Measurements from ENCODE around the gene ZNF575. TPM values are rescaled to one million over a fixed set of nuclear protein-coding genes. Genes with fewer than 3 reads are reported as not detected.

The ZNF575 gene, protein sequence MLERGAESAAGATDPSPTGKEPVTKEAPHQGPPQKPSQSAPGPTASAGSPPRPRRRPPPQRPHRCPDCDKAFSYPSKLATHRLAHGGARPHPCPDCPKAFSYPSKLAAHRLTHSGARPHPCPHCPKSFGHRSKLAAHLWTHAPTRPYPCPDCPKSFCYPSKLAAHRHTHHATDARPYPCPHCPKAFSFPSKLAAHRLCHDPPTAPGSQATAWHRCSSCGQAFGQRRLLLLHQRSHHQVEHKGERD
- total RNA-seq: 1.5 TPM
- long read RNA-seq, partial matches to known transcripts: 0 of 3 reads
- long read RNA-seq, other reads (novel, unspliced or antisense): 1 of 3 reads

DNA sequence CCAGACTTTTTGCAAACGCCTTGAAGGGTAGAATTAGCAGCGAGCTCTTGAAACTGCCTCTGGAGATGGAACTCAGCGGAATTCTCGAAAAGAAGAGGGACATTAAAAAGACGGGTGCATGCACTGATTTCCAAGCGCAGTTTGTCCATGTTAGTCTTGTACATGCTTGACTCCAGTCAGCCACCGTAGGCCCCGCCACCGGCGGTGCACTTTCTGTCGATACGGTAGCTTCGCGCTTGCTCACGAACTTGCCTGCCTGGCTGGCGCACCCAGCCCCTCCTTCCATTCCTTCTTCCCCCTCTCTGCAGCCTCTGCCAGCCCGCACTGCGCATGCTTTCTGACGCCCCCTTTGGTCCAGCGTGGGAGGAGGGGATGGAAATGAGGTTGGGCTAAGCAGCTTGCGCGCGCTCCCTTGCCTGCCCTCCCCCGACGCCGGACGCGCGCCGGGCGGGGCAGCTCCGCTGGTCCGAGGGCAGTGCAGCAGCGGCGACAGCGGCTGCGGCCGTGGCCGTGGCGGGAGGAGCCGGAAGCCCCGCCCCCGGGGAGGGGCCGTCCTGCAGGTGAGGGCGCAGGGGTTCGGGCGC is at the start of gene ZNF575:
TSS of gene ZNF575 (plus strand) at position 227 of the 584 bp plus-strand sequence. CDS start 1,235 bp downstream, outside the sequence.
- intact Hi-C loops (cut with DNase I): no loop called here
- DNase-seq: peak; percentile 94
- peak; percentile 83 for ATAC-seq (ENCODE audit: poor library complexity)

DNA sequence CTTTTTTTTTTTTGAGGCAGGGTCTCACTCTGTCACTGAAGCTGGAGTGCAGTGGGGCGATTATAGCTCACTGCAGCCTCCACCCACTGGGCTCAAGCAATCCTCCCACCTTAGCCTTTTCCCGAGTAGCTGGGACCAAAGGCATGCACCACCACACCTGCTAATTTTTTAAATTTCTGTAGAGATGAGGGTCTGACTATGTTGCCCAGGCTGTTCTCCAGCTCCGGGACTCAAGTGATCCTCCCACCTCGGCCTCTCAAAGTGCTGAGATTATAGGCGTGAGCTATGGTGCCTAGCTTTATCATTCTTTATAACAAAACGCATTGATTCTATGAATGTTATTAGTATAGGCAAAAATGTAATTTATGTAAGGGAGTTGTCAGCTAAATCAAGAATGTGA is 49.7 kb upstream of the ZNF575 start:
- DNase-seq (no peak), ATAC-seq (ENCODE audit: poor library complexity) (no peak)
- intact Hi-C loops (cut with DNase I): no loop called here

DNA sequence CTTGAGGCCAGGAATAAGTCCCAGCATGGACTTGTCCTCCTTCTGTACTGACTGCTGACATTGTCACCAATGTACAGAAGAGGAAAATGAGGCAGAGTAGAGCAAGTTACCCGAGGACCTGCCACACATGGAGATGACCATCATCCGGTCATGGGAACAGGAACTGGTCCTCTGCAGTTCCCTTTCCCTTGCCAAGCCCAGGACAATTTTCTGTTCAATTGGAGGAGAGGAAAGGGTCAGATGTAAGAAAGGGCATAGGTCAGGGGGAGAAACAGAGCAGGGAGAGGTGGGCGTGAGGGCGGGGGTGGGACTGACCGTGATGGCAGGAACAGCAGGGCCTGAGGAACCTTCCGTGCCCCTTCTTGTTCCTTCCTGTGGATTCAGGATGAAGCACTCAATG is 47.0 kb upstream of the ZNF575 start:
- intact Hi-C loops (cut with DNase I): no loop called here
- ATAC-seq (ENCODE audit: poor library complexity) (no peak), DNase-seq (no peak)

DNA sequence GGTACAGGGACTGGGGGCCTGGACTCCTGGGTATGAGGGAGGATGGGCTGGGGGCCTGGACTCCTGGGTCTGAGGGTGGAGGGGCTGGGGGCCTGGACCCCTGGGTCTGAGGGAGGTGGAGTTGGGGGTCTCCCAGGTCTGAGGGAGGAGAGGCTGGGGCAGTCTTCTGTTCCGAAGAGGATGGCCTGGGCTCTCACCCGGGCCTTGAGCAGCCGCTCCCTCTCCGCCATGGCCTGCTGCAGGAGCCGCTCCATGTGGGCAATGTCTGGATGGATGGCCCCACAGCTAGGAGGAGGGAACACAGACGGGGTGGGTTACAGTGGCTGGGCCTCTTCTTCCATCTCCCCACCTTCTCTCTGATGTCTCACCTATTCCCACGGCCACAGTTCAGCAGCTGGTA is 46.6 kb upstream of the ZNF575 start:
- DNase-seq (no peak), ATAC-seq (ENCODE audit: poor library complexity) (no peak)
- intact Hi-C loops (cut with DNase I): no loop called here

DNA sequence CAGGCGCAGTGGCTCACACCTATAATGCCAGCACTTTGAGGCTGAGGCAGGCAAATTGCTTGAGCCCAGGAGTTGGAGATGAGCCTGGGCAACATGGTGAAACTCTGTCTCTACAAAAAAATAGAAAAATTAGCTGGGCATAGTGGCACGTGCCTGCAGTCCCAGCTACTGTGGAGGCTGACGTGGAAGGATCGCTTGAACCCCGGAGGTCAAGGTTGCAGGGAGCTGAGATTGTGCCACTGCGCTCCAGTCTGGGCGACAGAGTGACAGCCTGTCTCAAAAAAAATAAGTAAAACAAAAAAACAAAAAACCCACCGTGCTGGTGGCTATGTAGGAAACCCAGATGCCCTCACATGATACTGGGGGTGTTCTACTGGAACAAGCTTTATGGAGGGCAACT is 44.8 kb upstream of the ZNF575 start:
- ATAC-seq (ENCODE audit: poor library complexity) (no peak), DNase-seq (no peak)
- intact Hi-C loops (cut with DNase I): no loop called here

DNA sequence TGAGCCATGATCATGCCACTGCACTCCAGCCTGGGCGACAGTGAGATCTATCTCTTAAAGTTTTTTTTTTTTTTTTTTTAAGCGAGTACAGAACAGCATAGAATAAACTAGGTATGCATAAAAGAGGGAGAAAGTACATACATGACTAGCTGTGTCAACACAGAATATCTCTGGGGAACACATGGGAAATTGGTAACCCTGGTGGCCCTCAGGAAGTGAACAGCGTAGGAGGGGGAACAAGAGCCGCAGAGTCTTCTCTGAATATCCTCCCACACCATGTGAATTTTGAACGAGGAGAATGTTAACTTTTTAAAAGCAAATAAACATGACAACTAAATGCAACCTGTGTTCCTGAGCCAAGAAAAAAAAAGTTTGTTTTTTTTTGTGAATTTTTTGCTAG is 43.7 kb upstream of the ZNF575 start:
- DNase-seq: no peak
- intact Hi-C loops (cut with DNase I): no loop called here
- ATAC-seq (ENCODE audit: poor library complexity): no peak

DNA sequence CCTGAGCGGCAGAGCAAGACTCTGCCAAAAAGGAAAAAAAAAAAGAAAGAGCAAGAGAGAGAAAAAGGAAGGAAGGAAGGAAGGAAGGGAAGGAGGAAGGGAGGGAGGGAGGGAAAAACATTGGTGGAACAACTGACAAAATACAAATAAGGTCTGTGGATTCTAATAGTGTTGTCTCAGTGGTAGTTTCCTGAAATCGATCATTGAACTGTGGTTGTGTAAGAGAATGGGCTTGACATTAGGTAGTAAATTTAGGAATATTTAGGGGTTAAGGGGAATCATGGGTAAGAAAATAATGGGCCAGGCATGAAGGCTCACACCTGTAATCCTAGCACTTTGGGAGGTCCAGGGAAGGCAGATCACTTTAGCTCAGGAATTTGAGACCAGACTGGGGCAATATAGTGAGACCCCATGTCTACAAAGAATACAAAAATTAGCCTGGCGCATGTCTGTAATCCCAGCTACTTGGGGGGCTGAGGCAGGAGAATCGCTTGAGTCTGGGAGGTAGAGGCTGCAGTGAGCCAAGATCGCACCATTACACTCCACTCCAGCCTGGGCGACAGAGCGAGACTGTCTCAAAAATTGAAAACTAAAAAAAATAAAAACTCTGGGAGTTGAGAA is 42.9 kb upstream of the ZNF575 start:
- intact Hi-C loops (cut with DNase I): no loop called here
- DNase-seq: no peak
- ATAC-seq (ENCODE audit: poor library complexity): no peak

DNA sequence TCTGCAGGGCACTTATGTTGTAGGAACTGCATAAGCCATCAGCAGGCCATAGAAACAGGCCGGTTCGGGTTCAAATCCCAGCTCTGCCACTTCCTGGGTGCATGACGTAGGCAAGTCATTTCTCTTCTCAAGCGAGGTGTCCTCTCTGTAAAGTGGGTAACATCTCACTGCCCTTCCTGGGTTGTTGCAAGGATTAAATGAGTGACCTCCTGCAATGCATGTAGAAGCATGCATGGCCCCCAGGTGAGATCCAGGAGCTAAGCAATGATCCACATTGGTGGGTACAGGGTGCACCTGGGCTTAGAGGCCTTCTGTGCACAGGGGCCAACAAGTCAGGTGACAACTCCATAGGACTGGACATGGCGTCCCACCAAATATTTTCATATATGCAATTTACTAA is 42.2 kb upstream of the ZNF575 start:
- DNase-seq (no peak), ATAC-seq (ENCODE audit: poor library complexity) (no peak)
- intact Hi-C loops (cut with DNase I): no loop called here

DNA sequence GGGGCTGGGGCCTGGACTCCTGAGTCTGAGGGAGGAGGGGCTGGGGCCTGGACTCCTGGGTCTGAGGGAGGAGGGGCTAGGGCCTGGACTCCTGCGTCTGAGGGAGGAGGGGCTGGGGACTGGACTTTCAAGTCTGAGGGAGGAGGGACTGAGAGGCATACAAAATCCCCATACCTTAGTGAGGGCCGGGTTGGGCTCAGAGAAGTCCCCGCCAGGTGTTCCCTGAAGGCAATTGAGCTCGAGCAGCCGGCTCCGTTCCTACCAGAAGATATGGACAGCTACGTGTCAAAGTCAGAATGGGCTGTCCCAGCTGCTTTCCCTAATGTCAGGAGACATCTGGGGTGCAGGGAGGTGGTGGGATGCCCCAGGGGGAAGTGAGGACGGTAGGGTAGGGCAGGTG is 37.9 kb upstream of the ZNF575 start:
- intact Hi-C loops (cut with DNase I): no loop called here
- no peak for DNase-seq
- no peak for ATAC-seq (ENCODE audit: poor library complexity)

DNA sequence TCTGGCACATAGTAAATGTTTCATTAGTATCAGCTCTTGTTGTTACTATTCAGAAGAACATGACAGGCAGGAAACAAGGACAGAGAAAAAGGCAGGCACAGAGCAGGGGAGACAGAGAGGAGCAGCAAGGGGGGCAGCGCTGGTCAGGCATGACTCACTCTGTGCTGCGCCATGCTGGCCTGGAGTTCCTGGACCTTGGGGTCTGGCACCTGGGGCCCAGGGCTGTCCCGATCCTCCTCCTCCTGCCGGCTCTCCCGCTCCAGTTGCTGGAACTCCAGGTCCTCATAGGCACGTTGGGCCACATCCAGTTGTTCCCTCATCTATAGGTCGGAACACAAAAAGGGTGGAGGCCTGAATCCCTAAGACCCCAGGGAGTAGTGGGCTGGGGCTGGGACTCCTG is 36.0 kb upstream of the ZNF575 start:
- DNase-seq (no peak), ATAC-seq (ENCODE audit: poor library complexity) (no peak)
- intact Hi-C loops (cut with DNase I): no loop called here

DNA sequence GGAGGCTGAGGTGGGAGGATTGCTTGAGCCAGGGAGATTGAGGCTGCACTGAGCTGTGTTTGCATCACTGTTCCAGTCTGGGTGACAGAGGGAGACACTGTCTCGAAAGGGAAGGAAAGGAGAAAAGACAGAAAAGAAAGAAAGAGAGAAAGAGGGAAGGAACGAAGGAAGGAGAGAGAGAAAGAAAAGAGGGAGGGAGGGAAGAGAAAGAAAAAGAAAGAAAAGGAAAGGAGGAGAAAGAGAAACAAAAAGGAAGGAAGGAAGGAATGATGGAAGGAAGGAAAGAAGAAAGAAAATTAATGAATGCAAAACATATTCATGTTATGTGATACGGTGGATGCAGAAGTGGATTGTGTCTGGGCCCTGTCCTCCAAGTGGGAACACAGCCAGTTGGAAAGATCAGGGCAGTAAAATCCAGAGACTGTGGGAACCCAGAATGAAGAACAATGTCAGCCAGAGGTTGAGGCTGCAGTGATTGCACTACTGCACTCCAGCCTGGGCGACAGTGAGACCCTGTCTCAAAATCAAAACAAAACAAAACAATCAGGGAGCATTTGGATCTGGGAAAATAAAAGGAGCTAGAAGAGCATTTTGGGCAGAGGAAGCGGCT is 34.6 kb upstream of the ZNF575 start:
- intact Hi-C loops (cut with DNase I): no loop called here
- ATAC-seq (ENCODE audit: poor library complexity) (peak; percentile 77), DNase-seq (no peak)

DNA sequence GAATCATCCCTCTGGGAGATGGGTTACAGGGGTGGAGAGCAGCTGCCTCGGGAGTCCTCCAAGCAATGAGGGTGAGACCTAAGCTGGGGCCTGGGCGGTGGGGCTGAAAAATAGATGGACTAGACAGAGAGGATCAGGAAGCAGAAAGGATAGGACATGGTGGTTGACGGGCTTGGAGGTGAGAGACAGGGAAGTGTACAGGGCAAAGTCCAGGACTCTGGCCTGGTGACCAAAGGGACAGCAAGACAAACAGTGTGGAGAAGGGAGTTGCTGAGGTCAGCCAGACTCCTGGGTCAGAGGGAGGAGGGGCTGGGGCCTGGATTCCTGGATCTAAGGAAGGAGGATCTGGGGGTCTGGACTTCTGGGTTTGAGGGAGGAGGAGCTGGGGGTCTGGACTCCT is 33.9 kb upstream of the ZNF575 start:
- ATAC-seq (ENCODE audit: poor library complexity): no peak
- intact Hi-C loops (cut with DNase I): no loop called here
- no peak for DNase-seq

DNA sequence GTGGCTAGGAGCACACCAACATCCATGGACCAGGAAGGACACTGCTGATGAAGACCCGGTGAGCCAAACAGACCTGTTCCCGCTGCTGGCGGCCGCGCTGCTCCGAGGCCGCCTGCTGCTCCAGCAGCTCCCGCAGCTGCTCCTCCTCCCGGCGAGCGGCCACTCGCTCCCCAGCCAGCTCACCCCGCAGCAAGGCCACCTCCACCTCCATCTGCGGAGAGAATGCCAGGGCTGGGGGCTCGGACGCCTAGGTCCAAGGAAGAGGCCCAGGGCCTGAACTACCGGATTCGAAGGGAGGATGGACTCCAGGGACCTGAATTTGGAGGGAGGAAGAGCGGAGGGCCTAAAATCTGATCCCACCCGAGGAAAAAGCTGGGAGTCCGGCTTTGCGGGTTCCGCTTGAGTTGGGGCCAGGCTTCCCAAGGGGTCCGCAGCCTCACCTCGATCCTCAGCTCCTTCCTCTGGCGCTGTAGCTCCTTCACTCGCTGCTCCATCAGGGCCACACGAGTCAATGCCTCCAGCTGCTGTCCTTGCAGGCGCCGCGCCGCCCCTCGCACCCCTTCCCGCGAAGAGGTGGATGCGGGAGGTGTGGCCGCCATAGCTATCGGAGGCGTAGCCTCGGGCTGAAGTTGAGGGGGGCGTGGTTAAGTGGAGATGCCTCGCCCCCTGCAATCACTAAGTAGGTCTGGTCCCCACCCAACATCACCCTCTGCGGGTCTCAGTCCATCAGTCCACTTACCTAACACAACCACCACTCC is 31.1 kb upstream of the ZNF575 start:
- DNase-seq: no peak
- no peak for ATAC-seq (ENCODE audit: poor library complexity)
- intact Hi-C loops (cut with DNase I): loop anchor here (5.0 kb wide), 1 partner anchor 40 kb away; no protein-coding TSS in a partner anchor

DNA sequence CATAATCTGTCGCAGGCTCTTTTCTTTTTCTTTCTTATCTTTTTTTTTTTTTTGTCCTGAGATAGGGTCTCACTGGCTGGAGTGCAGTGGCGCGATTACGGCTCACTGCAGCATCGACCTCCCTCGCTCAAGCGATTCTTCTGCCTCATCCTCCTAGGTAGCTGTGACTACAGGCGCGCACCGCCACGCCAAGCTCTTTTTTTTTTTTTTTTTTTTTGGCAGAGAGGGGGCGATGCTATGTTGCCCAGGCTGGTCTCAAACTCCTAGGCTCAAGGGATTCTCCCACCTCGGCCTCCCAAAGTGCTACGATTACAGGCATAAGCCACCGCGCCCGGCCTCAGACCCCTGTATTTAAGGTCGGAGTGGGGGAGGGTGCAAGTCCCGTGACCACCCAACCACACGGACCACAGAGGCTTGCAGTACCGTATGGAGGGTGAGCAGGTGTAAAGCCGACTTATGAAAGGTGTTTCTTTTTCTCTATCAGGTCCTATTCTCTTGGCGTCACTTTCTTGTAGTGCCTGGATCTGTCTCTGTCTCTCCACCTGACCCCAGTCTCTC is 30.5 kb upstream of the ZNF575 start:
- no peak for ATAC-seq (ENCODE audit: poor library complexity)
- no peak for DNase-seq
- intact Hi-C loops (cut with DNase I): loop anchor here (5.0 kb wide), 1 partner anchor 40 kb away; no protein-coding TSS in a partner anchor

DNA sequence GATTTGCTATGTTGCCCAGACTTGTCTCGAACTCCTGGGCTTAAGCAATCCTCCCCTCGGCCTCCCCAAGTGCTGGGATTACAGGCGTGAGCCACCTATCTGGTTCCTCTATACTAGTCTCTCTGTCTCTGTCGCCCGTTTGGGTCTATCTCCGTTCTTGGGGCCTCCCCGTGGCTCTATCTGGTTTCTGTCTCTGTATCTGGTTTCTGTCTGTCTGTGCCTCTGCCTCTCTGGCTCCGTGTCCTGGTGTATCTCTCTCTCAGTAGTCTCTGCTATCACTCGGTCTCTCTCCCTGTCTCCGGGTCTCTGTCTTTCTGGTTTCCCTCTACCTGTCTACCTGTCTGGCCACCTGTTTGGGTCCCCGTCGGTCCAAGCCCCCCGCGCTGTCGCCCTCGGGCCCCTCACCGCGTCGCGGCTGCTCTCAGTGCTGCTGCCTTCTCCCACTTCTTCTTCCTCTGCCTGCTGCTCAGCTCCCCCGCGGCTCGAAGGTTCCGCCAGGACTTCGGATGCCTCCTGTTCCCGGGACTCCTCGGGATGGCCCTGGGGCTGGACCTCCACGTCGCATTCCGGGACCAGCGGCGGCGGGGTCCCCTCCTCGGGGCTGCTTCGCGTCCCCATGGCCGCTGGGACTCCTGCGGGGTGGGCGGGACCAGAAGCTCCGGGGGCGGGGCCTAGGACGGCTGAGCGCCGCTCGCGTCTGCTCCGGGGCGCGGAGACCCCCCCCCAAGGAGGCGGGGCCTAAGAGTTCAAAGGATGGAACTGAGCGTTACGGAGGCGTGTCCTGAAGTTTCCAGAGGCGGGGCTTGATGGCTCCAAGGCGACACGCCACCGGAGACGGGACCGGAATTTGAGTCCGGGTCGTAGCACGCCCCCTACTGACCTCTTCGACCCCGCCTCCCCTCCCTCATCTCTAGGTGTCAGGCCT is 29.2 kb upstream of the ZNF575 start:
- intact Hi-C loops (cut with DNase I): loop anchor here (5.0 kb wide), 1 partner anchor 41 kb away; no protein-coding TSS in a partner anchor
- peak; percentile 99 for ATAC-seq (ENCODE audit: poor library complexity)
- peak; percentile 99 for DNase-seq

DNA sequence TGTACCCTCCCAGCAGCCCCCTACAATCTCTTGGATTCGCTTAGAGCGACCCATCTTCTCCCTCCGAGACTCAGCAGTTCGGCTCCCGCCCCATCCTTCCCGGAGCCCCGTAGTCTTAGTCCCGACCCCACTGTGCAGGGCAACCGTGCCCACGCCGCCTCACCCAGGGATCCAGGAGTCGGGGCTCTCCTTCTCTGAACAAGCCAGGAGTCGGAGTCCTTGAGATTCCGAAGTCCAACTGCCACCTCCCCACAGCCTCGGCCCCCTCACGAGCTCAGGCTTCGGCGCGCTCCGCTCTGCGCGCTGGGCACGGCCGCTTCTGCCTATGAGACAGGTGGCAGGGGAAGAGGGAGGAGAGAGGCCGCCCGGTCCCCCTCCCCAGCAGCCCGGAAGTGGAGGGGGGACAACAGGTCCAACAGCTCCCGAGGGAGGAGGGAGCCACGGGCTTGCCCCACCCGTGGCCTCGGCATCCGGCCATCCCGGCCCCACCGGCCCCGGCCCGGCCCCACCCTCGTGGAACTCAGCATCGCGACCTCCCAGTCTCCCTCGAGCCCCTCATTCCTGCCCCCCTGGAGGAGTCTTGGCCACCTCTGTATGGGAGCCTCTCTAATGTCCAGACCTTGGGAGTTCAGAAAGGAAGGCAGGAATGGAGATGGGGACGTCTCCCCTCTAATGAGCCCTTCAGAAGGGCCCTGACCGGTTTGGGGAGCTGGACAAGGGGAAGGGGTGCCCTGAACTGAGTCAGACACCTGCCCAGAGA is 28.4 kb upstream of the ZNF575 start, which contains the start of gene PHLDB3:
TSS of gene PHLDB3 (minus strand) at position 321 of the 760 bp plus-strand sequence. CDS start 628 bp downstream, outside the sequence.
- ATAC-seq (ENCODE audit: poor library complexity) (peak; percentile 42), DNase-seq (peak; percentile 47)
- intact Hi-C loops (cut with DNase I): loop anchor here (5.0 kb wide), 1 partner anchor 42 kb away; no protein-coding TSS in a partner anchor

DNA sequence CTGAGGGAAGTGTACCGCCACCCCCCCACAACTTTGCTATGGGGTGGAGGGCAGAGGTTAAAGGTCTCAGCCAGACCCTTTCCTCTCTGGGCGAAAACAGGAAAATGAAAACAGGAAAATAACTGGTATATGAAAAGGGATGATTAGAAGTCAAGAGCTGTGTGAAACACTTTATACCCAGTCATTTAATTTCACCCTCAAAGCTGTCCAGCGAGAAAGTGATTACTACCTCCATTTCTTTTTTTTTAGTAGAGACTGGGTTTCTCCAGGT is 27.9 kb upstream of the ZNF575 start:
- ATAC-seq (ENCODE audit: poor library complexity) (no peak), DNase-seq (no peak)
- intact Hi-C loops (cut with DNase I): no loop called here

Data from Right ventricle myocardium superior (tissue), 1 donor.